HG03342 (cell line): ENCODE data around the gene RPL38.

Source experiments
- ATAC-seq: cut with Tn5 transposase; IDR thresholded peaks from one replicate; pipeline ENCODE4 v1.9.1; 2021; ENCODE audit warnings: mild to moderate bottlenecking, moderate library complexity; ENCODE audit not compliant: unreplicated experiment

Gene RPL38

DNA sequence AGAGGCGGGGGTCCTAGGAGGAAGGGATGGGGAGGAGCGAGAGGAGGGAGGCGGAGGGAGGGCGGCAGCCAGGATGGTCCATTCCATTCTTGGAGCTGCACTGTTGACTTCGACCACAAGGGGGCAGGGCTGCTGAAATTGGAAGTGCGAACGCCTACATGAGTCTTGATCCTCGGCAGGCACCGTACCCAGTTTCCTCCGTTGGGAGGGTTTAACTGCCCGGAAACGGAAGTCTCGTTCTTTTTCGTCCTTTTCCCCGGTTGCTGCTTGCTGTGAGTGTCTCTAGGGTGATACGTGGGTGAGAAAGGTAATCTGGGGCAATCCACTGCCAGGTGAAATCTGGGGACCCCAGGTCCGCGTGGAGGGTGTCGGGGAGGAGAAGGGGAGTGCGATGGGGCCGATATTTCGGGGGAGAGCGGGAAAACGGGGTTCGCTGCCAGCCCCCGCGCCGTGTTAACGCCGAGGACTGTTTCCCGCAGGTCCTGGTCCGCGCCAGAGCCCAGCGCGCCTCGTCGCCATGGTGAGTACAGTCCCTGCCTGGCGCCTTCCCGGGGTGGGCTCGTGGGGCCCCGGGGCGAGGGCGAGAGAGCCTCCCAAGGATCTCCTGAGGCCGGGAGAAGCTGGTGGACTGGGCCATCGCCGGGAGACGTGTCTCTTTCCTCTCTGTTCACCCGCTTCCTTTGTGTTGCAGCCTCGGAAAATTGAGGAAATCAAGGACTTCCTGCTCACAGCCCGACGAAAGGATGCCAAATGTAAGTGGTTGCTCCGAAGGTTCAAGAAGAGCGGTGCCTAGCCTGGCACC lies at the start of gene RPL38:
Gene RPL38, plus strand, starts transcription at position 240 of the 802 bp plus-strand sequence. Its CDS starts 278 bp downstream, at position 518.
- peak; percentile 62 for ATAC-seq

GRCh38 chr17:74153821-74154430 lies 49.6 kb upstream of the RPL38 start:
- no peak for ATAC-seq

- no peak for ATAC-seq
Measured at GRCh38 chr17:74156878-74157277, 46.6 kb upstream of the RPL38 start.

DNA sequence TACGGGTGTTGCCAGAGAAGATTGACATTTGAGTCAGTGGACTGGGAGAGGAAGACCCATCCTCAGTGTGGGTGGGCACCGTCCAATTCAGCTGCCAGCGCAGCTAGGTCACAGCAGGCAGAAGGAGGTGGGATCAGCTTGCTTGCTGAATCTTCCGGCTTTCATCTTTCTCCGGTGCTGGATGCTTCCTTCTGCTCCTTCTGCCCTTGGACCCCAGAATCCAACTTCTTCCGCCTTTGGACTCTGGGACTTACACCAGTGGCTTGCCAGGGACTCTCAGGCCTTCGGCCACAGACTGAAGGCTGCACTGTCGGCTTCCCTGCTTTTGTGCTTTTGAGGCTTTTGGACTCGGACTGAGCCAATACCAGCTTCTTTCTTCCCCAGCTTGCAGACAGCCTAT lies 46.1 kb upstream of the RPL38 start:
- no peak for ATAC-seq

- no peak for ATAC-seq
Measured at GRCh38 chr17:74158761-74159160, 44.7 kb upstream of the RPL38 start.

DNA sequence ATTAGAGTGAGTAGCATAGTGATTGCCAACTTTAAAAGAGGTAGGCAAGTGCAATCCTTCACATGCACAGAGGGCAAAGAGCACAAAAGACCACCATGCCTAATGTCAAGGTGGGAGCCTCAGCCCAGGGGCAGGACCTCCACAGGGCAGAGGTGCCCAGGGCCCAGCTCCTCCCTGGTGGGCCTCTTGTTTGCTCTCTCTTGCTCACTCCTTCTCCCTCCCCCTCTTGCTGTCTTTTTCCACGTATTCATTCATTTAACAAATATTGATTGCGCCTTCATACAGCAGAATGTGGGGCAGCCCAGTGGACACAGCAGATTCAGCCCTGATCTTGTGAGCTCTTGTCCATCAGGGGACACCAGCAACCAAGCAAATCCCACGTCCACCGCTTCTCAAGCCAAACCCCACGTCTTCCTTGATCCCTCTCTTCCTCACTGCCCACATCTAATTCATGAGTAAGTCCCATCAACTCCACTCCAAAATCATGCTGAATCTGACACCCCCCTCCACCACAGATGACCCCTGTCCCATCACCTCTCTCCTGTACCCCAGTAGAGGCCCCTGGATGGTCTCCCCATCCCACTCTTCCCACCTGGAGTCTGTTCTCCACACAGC lies 44.1 kb upstream of the RPL38 start:
- ATAC-seq, result no peak

DNA sequence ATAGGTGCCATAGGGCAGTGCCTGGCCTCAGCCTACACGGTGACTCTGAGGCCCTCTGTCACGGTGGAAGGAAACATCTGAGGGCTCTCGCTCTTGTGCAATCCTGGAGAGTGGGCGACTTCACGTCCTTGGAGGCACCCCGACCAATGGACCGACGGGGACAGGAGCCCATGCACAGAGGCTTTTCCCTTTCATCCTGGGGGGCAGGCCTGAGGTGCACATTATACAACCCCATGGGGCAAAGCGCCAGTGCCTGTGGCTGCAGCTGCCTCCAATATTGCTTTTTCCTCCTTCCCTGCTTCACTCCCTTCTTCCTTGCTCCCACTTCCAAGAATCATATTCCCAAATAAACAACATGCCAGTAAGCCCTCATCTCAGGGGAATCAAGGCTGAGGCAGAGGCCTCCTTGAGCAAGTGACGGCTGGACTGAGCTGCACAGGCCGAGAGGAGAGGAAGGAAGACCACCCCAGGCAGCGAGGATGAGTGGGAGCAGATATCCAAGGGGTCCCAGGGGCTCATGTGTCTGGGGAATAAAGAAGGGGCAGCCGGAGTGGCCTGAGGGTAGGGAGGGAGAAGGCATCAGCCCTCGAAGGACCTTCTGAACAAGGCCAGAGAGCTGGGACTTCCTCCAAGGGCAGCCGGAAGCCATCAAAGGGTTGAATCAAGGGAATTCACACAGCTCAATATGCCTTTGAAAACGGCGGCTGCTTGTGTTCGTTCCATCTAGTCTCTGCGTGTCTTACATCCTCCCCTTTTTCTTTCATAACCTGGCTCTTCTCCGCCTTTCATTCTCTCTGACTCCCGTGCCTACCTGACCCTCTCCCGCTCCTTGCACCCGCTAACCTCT lies 42.6 kb upstream of the RPL38 start:
- ATAC-seq, result no peak

GRCh38 chr17:74161503-74161875 lies 42.0 kb upstream of the RPL38 start:
- no peak for ATAC-seq

GRCh38 chr17:74163271-74163821 lies 40.1 kb upstream of the RPL38 start:
- ATAC-seq, result no peak

GRCh38 chr17:74163836-74164235 lies 39.6 kb upstream of the RPL38 start:
- ATAC-seq, result no peak

DNA sequence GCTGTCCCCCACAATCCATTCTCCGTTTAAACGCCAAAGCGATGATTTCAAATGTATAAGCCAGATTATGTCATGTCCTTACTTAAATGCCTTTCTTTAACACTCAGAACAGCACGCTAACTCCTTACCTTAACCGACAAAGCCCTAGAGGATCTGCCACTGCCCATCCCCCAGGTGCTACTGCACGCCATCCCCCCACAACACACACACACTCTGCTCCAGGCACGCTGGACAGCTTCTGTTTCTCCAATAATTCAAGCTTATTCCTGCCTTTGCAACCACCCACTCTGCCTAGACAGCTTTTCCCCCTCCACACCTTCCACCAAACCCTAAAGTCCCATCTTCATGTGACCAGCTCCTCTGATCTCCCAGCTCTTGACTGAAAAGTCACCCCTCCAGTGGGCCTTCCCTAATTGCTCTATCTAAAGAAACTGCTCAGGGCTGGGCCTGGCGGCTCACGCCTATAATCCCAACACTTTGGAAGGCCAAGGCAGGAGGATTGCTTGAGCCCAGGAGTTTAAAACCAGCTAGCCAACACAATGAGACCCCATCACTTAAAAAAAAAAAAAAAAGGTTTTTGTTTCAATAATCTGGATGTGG lies 38.9 kb upstream of the RPL38 start:
- ATAC-seq, result no peak

GRCh38 chr17:74165797-74166365 lies 37.6 kb upstream of the RPL38 start:
- no peak for ATAC-seq

DNA sequence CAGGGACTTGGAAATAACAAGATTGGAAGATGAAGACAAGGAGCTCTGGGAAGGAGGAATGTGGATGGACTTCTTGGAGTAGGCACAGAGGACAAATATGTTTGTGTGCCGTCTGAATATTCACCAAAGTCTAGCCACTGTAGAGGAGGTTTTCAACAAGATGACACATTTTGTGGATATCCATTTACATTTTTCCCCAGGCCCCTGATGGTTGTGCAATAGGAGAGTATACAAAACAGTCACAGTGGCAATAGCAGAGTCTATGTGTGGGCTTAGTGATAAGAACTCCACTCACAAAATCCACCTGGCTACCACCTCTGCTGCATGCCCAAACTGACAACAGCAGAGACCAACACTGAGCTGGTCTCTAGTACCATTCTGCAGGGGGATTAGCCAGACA lies 32.6 kb upstream of the RPL38 start:
- ATAC-seq, result no peak

- ATAC-seq, result no peak
Measured at GRCh38 chr17:74172700-74173099, 30.8 kb upstream of the RPL38 start.

- ATAC-seq, result no peak
Measured at GRCh38 chr17:74176546-74177001, 26.9 kb upstream of the RPL38 start.

DNA sequence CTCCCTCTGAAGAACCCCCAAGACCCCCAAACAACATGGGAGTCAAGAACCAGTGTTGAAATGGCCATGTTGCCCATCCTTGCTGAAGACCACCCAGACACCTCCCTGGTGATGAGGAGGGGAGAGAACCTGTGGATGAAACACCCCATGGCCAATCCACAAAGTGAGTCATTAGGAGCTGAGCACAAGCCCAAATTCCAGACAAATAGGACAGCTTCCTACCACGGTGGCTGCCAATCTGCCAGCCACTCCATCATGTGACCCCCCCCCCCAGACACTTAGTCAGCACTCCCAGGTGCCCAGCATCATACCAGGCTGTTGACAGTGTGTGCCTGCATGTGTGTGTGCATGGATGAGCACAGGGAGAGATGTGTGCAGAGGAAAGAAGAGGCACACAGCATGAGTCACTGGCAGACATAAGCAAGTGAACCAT lies 26.4 kb upstream of the RPL38 start:
- ATAC-seq, result no peak

DNA sequence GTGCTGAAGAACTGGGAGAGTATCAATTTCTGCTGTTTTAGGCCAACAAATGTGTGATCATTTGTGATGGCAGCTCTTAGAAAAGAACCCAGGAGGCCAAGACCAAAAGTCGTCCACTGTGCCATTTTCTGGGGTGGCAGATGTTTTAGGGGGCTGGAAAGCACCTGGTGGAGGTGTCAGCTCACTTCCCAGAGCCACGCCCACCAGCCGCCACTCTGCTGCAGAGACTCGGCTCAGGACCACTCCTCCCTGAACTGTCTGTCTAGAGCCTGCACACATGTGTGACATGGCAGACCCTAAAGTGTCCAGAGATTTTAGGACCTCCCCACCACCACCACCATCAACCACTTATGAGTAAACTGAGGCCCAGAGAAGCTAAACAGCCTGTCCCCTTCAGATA lies 23.9 kb upstream of the RPL38 start:
- no peak for ATAC-seq

DNA sequence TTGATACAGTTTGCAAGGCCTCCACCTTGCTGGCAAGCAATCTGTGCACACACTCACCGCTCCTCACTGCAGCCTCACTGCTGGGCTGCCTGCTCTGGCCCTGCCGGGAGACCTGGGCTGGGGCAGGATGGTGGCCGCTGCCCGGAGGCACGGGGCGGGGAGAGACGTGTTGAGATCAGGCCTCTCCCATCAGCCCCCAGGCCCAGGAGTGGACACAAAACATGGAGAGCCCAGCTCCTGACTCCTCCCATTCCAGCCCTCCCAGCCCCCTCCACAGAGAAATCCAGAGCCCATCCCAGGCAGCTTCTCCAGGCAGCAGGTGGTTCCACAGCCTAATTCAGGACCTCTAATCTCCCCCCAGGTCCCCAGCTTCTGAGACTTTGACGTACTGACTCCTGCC lies 23.1 kb upstream of the RPL38 start:
- no peak for ATAC-seq

DNA sequence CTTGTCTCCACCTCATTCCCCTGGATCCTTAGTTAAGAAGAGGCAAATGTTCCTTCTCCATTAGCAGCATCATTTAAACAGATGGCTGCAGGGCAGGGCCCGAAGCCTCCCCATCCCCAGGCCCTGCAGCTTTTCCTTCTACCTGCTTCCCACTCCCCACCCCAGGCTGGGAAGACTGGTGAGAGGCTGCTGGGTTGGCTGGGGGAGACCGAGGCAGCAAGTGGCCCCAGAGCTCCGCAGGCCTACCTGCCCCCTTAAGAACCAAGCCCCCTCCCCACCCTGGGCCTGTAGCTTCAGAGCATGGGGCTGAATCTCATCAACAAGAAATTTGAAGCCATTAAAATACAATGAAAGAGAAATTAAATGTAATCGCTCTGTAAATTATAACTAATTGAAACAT lies 22.1 kb upstream of the RPL38 start:
- ATAC-seq, result no peak
